Left renal cortex interstitium (tissue), 4 donors: ENCODE measurements around the gene ANKRD13D. TPM values are rescaled to one million over a fixed set of nuclear protein-coding genes. Genes with fewer than 3 reads are reported as not detected.
A peak's percentile ranks its signal among the peaks of the same experiment; 100 is the strongest.

ENCODE experiments used
- DNase-seq, 4 donors: peaks; one replicate each; pipeline ENCODE4 v3.0.0-alpha.2; 2013; ENCODE audit warnings: low read depth in 4 of 4, low spot score in 2 of 4, missing footprints in 1 of 4
- polyA plus RNA-seq, 4 donors: library from polyadenylated mRNA; unstranded; fragments of 120-200 nt; gene quantifications; one replicate each; pipeline ENCODE4 v1.2.1, GENCODE V29; 2013; ENCODE audit not compliant: insufficient read length in 4 of 4

The ANKRD13D gene
- polyA plus RNA-seq, 4 donors = 17.4 to 60.8 (median 40.3) TPM

- no peak for DNase-seq
Observed at GRCh38 chr11:67261640-67261945, 27.5 kb upstream of the ANKRD13D start.

- no peak for DNase-seq
Observed at GRCh38 chr11:67261946-67262681, 27.0 kb upstream of the ANKRD13D start.

DNA sequence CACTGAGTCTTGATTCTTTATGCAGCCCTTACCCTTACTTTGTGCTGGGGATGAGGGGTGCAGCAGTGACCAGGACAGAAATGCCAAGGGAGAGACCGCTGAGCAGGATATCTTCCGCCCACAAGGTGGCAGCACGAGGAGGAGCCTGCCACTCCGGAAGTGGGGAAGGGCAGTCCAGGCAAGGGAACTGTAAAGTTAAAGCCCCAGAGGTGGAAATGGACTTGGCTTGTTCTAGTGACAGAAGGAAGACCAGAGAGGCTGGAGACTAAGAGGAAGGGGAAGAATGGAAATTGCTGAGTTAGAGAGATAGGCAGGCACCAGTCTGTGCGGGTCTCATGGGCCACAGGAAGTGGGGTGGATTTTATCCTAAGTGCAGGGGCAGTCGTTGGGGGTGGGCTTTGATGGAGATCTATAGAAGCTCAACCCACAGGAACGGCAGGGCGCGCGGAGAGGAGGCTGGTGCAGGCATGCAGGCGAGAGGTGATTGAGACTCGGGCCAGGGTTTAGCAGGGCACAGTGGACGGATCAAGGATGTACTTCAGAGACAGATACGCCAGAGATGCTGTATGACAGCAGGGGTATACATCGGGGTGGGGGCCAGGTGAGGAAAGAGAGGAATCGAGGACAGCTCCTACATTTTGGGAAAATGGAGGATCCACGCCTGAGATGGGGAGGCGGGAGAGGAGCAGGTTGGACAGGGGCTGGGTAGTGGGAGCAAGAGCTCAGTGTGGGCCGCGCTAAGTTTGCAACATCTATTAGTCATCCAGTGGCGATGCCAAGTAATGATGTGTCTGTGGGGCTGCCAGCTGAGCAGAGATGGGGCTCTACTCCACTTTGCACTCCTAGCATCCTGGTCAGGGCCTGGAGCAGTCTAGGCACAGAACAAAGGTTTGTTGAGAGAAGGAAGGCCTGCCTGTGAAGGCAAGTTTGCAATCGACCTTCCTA, 26.1 kb upstream of the ANKRD13D start:
- DNase-seq = no peak

- no peak for DNase-seq
Observed at GRCh38 chr11:67264260-67264659, 24.8 kb upstream of the ANKRD13D start.

DNA sequence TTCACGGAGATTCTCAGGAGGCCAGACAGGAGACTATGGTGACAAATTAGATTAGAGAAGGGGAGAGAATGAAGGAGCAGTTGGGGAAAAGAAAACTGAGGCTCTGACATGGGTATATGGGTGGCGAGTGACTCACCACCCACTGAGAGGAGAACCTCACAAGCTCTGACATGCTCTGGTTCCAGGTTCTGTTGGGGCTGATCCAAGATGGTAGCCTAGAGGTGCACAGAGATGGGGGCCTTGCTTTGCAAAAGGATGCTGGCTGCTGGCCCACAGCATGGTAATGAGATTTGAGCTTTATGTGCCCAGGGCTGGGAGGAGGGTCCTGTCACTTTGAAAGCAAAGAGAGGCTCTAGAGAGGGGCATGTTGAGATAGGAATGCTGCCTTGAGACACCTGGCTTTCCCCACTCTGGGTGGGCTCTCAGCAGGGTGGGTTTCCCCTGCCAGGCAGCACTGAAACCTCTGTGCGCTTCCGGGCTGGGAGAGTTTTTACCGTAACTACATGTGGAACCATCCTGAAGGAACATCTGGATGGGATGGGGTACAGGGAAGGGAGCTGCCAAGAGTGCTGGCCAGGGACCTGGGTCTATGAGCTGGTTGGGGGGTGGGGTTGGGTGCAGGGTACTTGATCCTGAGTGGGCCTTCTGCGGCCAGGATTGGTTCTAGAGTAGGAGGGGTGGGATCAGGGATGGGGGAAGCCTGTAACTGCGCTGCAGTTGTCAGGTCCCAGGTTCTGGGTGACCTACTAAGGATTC, 24.0 kb upstream of the ANKRD13D start:
- no peak for DNase-seq

- peak in 1 of 4 donors; percentile 49 for DNase-seq
Observed at GRCh38 chr11:67265633-67266448, 23.3 kb upstream of the ANKRD13D start.

GRCh38 chr11:67266449-67267187, 22.5 kb upstream of the ANKRD13D start, which contains the start of gene GRK2:
Gene GRK2 (plus strand): TSS chr11:67266473. CDS start chr11:67266700, 227 bp downstream.
- DNase-seq = no peak

DNA sequence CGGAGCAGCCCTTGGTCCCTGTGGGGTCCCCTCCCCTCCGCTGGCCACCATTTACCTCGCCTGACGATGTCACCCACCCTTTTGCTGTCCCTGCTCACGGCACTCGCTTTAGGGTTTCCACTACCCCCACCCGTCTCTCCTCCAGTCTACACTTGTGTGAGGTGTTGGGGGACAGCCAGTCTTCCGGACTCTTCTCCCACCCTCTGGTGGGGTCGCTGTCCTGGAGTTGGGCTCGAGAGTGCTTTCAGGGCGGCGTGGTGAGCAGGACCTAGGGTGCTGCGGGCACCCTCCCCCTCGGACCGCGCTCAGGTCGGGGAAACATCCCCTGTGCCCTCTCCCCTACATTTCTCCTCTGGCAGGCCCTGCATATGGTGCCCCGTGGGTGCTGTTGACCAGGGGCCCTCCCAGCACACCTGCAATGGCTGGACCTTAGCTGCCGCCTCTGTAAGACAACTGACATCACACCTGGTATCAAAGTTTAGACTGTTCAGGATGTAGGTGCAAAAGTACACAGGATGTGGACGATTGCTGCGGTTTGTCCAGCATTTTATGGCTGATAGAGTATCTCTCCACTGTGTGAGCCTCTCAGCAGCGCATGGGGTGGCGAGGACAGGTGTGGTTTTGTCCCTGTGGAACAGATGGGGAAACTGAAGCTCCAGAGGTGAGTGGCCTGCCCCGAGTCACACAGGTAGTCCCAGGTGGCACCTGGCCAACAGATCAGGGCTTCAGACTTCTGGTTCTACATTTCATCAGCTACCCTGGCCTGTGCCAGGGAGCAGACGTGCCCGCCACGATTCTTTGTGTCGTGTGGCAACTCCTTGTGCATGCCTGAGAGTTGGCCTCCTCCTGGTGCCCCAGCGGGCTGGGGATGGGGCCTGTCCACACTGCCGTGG, 21.7 kb upstream of the ANKRD13D start:
- no peak for DNase-seq

DNA sequence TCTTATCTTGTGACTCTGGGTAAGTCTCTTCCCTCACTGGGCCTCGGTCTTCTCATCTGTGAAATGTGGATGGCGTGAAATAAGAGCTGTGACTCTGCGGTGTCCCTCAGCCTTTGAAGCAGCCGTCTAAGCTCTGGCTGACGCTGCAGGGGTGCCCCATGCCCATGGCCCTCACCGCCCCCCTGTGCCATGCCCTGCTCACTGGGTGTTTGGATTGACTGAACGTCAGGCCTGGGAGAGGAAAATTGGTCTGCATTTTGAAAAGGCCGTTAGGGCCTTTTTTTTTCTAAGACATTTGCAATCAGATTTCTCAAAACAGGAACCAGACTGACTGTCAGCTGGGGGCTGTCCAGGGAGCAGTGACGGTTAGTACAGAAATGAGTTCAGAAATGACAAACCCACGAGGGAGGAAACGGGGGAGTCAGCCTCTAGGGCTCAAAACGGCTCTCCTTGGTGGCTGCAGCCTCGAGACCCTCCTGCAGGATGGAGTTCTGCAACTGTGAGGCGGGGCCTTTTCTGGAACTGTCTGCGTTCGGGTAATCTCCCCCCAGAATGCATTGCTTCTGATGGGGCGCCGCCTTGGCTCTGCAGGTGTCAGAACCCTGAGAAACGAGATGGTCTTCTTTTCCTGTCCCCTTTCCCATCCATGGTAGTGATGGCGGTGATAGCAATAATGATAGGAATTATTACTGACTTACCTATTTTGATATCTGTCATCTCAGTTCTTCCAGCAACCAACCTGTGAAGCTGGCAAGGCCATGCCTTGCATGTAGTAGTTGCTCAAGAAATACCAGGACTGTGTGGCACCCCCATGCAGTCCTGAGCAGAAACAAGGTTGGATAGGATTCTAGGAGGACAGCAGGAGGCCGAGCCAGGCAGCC, 20.8 kb upstream of the ANKRD13D start:
- DNase-seq = no peak

- DNase-seq = no peak
Observed at GRCh38 chr11:67268962-67269268, 20.2 kb upstream of the ANKRD13D start.

DNA sequence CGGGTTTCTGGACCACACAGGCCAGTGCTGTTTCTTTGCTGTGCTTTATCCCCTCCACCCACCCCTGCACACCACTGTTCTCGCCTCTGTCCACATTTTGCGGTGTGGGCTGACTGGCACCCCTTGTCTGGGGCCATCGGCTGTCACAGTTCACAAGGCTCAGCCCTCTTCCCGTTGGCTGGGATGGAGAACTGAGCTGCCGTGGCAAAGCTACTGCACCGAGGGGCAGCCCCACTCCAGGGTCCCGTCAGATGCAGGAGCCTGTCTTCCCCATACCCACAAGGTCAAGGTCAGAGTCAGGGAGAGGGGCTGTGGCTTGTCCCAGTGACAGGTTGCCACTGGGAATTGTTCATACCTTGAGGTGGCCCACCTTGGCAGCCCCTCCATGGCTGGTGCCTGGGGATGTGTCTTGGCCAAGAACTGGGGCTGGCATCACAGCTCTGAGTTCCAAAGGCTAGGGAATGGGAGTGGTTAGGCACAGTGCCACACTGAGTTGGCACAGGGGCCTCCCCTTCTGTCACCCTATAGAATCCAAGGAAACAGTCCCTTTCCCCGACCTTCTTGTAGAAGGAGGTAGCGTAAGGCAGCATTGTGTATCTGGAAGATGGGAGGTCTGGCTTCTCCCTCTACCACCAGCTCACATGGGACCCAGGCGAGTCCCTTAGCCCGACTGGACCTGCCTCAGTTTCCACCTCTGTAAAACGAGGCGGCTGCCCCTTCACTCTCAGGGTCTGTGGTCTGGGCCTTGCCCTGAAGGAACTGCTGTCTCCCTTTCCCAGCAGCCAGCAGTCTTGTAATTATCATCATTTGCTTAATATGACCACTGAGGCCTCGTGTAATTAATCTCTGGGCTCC, 19.5 kb upstream of the ANKRD13D start:
- DNase-seq = no peak

- DNase-seq = peak in 2 of 4 donors; percentile 31 to 53
Observed at GRCh38 chr11:67270256-67271204, 18.6 kb upstream of the ANKRD13D start.

GRCh38 chr11:67271205-67271540, 17.9 kb upstream of the ANKRD13D start:
- no peak for DNase-seq

DNA sequence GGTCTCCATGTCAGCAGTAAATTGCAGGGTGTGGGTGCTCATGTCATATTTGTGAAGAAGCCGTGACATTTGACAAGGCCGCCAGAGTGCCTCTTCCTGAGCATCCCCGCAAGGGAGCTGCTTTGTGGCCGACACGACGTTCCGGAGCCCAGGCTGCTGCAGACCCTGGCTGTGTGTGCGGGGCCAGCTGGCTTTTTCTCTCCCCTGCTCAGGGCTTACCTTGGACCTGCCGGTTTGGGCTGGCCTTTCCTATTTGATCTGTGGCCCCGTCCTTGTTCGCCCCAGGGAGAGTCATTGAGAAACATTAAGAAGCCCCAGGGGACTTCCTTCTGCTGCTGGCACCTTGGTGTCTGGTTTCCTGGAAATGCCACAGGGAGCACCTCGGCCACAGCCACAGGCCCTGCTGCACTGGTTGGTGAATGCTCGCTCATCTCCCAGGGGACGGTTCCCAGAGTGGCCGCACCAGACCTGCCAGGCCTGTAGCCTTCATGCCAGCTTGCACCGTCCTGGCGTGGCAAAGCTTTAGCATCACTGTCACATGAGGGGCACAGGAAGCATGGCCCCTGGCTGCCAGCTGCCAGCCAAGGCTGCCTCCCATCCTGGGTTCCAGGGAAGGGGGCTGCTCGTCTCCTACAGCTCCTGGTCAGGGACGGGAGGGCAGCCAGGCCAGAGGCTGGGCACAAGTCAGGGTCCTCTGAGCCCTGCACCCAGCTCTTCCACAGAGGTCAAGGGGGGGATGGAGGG, 17.4 kb upstream of the ANKRD13D start:
- no peak for DNase-seq
